ENCODE data around the gene CHODL. TPM values are rescaled to one million over a fixed set of nuclear protein-coding genes. Genes with fewer than 3 reads are reported as not detected.

Gene CHODL
- total RNA-seq, 1 donor from 2014 or later = 5.2 TPM

- Histone ChIP-seq H3K9ac (no peak overlapping the region), H3K4me3 (no peak overlapping the region), H3K9me3 (ENCODE audit: low read depth) (no peaks in the 10 kb centered on the region), H2AFZ (replicated peaks) (no peak overlapping the region), H3K79me2 (ENCODE audit: low read depth) (no peaks in the 10 kb centered on the region), H3K4me1 (no peaks in the 10 kb centered on the region), H3K4me2 (no peak overlapping the region), H3K27ac (no peak overlapping the region), H3K27me3 (no peaks in the 10 kb centered on the region), H3F3A (ENCODE audit: low read depth) (no peaks in the 10 kb centered on the region), H3K36me3 (no peaks in the 10 kb centered on the region), H4K20me1 (ENCODE audit: low read depth) (no peaks in the 10 kb centered on the region)
- Mint-ChIP-seq H3K27me3 (ENCODE audit: insufficient read depth, low read depth) (no peaks in the 10 kb centered on the region), H3K36me3 (no peaks in the 10 kb centered on the region), H3K4me1 (no peaks in the 10 kb centered on the region), H3K4me3 (no peak overlapping the region), H3K27ac (no peak overlapping the region), H3K9me3 (no peaks in the 10 kb centered on the region)
- no peak for DNase-seq (ENCODE audit: low spot score)
- TF ChIP-seq EZH2phosphoT487 (IDR thresholded peaks at IDR 0.05) (no peak), CTCF (IDR thresholded peaks at IDR 0.05) (no peak), EZH2 (IDR thresholded peaks at IDR 0.05) (no peak)
Measured at GRCh38 chr21:18268906-18269305, 24.3 kb downstream of the CHODL start.

- H3K36me3 Mint-ChIP-seq = no peaks in the 10 kb centered on the region
- H3K4me3 ChIP-seq = no peak overlapping the region
- TF ChIP-seq EZH2phosphoT487 (IDR thresholded peaks at IDR 0.05) = no peak
- no peak for TF ChIP-seq EZH2 (IDR thresholded peaks at IDR 0.05)
- TF ChIP-seq CTCF (IDR thresholded peaks at IDR 0.05) = no peak
- H3K4me1 ChIP-seq = no peaks in the 10 kb centered on the region
- H3K27me3 ChIP-seq = no peaks in the 10 kb centered on the region
- no peaks in the 10 kb centered on the region for H3K9me3 ChIP-seq (ENCODE audit: low read depth)
- H3K4me2 ChIP-seq = no peak overlapping the region
- no peaks in the 10 kb centered on the region for H3K36me3 ChIP-seq
- no peaks in the 10 kb centered on the region for H3K4me1 Mint-ChIP-seq
- no peak overlapping the region for H3K27ac ChIP-seq
- no peaks in the 10 kb centered on the region for H4K20me1 ChIP-seq (ENCODE audit: low read depth)
- no peak overlapping the region for H3K27ac Mint-ChIP-seq
- no peak overlapping the region for H3K4me3 Mint-ChIP-seq
- DNase-seq (ENCODE audit: low spot score) = no peak
- H3K9me3 Mint-ChIP-seq = no peaks in the 10 kb centered on the region
- H3K9ac ChIP-seq = no peak overlapping the region
- H3K27me3 Mint-ChIP-seq (ENCODE audit: insufficient read depth, low read depth) = no peaks in the 10 kb centered on the region
- H3K79me2 ChIP-seq (ENCODE audit: low read depth) = no peaks in the 10 kb centered on the region
- no peaks in the 10 kb centered on the region for H3F3A ChIP-seq (ENCODE audit: low read depth)
- no peak overlapping the region for H2AFZ ChIP-seq (replicated peaks)
Measured at GRCh38 chr21:18269856-18270255, 25.2 kb downstream of the CHODL start.

GRCh38 chr21:18273400-18273799 lies 28.8 kb downstream of the CHODL start:
- H3K4me2 ChIP-seq = no peak overlapping the region
- H3K4me1 ChIP-seq = no peaks in the 10 kb centered on the region
- no peak overlapping the region for H2AFZ ChIP-seq (replicated peaks)
- H3K36me3 Mint-ChIP-seq = no peaks in the 10 kb centered on the region
- no peak for DNase-seq (ENCODE audit: low spot score)
- no peak overlapping the region for H3K27ac Mint-ChIP-seq
- H3K4me1 Mint-ChIP-seq = no peaks in the 10 kb centered on the region
- H3K36me3 ChIP-seq = no peaks in the 10 kb centered on the region
- TF ChIP-seq CTCF (IDR thresholded peaks at IDR 0.05) (no peak), EZH2 (IDR thresholded peaks at IDR 0.05) (no peak), EZH2phosphoT487 (IDR thresholded peaks at IDR 0.05) (no peak)
- no peaks in the 10 kb centered on the region for H3F3A ChIP-seq (ENCODE audit: low read depth)
- no peaks in the 10 kb centered on the region for H3K27me3 Mint-ChIP-seq (ENCODE audit: insufficient read depth, low read depth)
- no peaks in the 10 kb centered on the region for H3K27me3 ChIP-seq
- no peaks in the 10 kb centered on the region for H4K20me1 ChIP-seq (ENCODE audit: low read depth)
- no peak overlapping the region for H3K4me3 Mint-ChIP-seq
- no peak overlapping the region for H3K27ac ChIP-seq
- H3K9me3 Mint-ChIP-seq = no peaks in the 10 kb centered on the region
- no peak overlapping the region for H3K9ac ChIP-seq
- H3K79me2 ChIP-seq (ENCODE audit: low read depth) = no peaks in the 10 kb centered on the region
- H3K9me3 ChIP-seq (ENCODE audit: low read depth) = no peaks in the 10 kb centered on the region
- H3K4me3 ChIP-seq = no peak overlapping the region

All from neural progenitor cell (in vitro differentiated cells).